GM08714 (cell line): ENCODE measurements around the gene CIBAR2.

Experiments used
- H3K4me3 ChIP-seq: fragments of 200-500 bp; sonication (Bioruptor generic); 2 replicates; pipeline ENCODE4 v1.5.1; 2014; ENCODE audit warnings: mild to moderate bottlenecking, low read length, inconsistent platforms
- ZNF274 ChIP-seq: IDR thresholded peaks from 2 replicates; pipeline ENCODE4 v1.6.1; 2012; ENCODE audit warnings: mild to moderate bottlenecking, low read depth, low read length

Gene CIBAR2

GRCh38 chr16:85091522-85091910 is 20.8 kb downstream of the CIBAR2 start:
- no peak for TF ChIP-seq ZNF274

DNA sequence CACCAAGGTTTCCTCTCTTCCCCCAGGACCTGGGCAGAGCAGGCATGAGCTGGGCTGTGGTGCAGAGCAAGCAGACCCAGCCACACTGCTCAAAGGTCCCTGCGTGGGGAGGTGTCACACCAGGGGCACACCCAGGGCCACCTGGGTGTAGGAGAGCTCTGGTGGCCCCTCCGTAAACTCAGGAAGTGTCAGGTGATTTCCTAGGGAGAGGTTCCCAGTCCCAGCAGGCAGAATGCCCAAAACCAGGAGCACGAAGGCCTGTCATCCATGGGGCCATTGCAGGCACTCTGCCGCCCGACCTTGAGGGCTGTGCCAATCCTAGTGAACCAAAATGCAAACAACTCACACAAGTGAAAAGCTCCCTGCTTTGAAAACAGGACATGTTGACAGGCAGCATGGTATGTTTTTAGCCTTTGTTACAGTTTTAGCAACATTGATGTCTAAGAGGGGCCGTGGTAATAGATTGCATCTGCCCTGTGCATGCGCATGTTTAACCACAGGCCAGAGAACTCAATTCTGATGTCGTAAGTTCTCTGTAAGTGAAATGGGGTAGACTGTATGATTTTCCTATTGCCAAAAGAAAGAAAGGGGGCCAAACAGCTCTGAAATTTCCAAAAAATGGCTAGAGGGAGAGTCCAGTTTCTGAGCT is 21.3 kb downstream of the CIBAR2 start:
- no peak overlapping the region for H3K4me3 ChIP-seq
- no peak for TF ChIP-seq ZNF274

More at GRCh38 chr16:85091522-85091910, 20.8 kb downstream of the CIBAR2 start:
- H3K4me3 ChIP-seq = no peak overlapping the region

DNA sequence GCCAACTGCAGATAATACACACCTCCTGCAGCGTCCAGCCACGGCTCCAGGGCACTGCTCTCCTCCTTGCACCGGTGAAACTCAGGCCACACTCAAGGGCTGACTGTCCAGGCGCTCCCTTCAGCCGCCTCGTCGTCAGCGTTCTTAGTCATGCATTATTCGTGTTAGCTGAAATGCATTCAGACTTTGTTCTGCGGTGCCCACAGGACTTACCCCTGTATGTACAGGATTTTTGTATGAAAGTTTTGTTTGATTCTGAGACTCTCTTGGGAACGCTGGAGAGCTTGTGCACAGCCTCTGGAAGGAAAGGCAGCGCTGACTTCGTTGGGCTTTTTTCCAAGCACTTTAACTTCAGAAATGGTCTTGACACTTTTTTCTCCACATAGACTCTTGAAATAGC is 22.1 kb downstream of the CIBAR2 start:
- TF ChIP-seq ZNF274 = no peak
- H3K4me3 ChIP-seq = no peak overlapping the region

GRCh38 chr16:85089525-85089924 is 22.7 kb downstream of the CIBAR2 start:
- no peak for TF ChIP-seq ZNF274
- H3K4me3 ChIP-seq = no peak overlapping the region

- TF ChIP-seq ZNF274 = no peak
- no peak overlapping the region for H3K4me3 ChIP-seq
These were observed 23.6 kb downstream of the CIBAR2 start for GRCh38 chr16:85088570-85089199.

- no peak for TF ChIP-seq ZNF274
- no peak overlapping the region for H3K4me3 ChIP-seq
These were observed 24.2 kb downstream of the CIBAR2 start for GRCh38 chr16:85087899-85088569.

DNA sequence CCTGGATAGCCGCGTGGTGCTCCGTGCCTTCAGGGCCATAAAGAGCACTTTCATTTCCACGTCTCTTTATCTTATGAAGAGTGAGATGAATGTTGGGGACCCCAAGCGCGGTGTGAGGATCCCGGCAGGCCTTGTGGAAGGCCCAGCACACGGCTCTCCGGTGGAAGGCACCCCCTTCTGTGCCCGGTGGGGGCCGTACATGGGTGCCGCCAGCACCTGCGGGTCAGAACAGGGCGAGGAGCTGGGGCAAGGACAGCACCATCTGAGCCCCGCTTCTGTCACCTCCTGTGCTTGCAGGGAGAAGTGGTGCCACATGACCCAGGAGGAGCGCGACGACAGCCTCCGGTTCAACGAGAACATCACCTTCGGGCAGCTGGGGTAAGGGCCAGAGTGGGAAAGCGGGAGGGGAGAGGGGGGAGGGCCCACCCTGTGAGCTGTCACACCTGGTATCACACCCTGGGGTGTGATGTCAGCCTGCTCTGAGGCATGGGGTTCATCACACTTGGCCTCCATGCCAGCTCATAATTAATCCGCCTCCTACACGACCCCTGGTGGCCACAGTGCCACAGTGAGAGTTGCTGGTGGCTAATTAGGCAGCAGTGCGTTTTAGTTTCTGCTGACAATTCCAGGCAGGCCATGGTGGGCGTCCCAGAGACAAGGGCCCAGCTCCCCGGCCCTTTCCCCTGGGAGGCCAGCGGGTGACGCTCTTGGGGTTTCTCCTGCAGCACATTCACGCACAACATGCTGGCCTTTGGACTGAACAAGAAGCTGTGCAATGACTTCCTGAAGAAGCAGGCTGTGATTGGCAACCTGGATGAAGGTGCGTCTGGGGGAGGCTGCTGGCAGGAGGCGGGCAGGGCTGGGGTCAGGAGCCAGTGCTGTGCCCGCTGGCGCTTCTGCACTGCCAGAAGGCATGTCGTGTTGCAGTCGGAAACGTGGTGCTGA is 25.7 kb downstream of the CIBAR2 start:
- no peak overlapping the region for H3K4me3 ChIP-seq

DNA sequence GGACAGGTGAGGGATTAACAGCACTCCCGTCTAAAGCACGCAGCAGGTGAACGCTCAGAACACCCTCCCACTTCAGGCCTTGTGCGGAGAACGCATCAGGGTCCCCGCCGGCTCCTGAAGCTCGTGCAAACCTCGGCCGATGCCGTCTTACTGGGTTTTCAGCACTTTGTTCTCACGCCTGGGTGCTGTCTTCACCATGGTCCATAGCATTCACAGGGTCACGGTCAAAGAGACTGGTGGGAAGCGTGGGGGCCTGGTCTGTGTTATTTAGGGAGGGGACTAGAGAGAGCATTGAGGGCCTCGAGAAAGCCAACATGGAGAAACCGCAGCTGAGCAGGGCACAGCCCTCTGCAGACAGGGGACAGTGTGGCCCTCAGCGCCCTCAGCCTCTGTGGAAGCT is 26.6 kb downstream of the CIBAR2 start:
- no peak overlapping the region for H3K4me3 ChIP-seq
- no peak for TF ChIP-seq ZNF274

More for the DNA sequence above, 25.7 kb downstream of the CIBAR2 start:
- no peak for TF ChIP-seq ZNF274

DNA sequence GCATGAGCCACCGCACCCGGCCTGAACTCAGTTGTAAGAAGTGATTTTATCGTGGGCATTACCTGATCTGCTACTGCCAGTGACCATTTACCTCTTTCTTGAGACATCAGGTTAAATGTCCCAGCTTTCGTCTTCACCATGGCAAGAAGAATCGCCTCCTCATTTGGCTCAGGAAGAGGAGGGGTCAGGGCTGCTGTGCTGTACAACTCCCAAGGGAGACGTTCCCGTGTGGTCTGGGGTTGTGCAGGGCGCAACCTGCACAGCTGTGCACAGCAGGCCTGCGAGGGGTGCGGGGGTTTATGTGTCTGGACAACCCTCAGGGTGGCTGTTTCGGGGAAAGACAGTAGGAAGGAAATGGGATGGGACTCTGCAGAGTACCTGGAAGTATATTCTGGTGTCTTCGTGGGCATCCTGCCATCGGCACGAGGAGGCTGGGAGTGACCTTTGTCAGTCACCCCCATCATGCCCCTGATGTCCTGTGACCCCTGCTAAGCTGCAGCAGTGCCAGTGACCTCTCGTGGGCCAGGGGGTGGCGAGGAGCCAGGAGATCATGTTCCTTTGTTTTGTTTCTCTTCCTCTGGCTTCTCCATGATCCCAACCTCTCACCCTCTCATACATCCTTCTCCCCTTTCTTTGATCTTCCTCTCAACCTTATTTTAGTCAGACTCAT is 27.3 kb downstream of the CIBAR2 start:
- no peak overlapping the region for H3K4me3 ChIP-seq
- TF ChIP-seq ZNF274 = no peak

GRCh38 chr16:85083051-85083639 is 29.1 kb downstream of the CIBAR2 start:
- no peak for TF ChIP-seq ZNF274
- H3K4me3 ChIP-seq = no peak overlapping the region; the same call in 1 of the 2 replicates

DNA sequence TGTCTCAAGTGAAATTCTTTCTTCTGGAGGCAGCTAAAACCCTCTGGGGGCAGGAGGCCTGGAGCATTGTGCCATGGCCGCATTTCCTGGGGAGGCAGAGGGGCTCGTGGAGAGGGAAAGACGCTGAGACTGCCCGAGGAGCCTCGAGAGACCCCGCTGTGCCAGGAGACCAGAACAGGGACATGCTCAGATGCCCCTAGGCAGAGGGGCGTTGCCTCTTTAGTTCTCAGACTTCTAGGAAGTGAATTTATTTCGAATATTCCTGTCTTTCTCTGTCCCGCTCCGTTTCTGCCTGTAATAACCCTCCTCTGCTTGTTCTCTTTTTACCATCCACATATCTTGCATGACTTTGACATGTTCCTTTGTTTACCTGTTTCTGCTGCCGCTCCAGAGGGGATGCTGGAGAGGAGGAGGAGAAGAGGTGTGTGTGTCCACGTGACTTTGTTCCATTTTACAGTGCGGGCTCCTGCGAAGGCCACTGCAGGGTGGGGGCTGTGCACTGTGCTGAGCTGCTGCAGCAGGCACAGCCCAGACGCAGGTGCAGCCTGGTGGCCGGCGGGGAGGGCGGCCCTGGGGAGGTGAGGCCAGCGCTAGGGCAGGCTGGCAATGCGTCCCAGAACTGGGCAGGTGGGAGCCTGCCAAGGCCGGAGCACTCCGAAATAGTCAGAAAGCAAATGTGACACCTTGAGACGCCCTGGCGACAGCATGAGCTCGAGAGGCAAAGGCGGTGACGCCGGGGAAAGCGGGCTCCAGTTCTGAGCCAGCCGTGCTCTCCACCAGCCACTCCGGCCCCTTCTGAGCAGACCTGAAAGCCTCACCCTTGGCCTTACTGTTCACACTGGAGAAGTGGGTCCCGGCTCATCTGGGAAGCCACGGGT is 29.9 kb downstream of the CIBAR2 start:
- H3K4me3 ChIP-seq = no peak overlapping the region; the same call in 1 of the 2 replicates
- no peak for TF ChIP-seq ZNF274

DNA sequence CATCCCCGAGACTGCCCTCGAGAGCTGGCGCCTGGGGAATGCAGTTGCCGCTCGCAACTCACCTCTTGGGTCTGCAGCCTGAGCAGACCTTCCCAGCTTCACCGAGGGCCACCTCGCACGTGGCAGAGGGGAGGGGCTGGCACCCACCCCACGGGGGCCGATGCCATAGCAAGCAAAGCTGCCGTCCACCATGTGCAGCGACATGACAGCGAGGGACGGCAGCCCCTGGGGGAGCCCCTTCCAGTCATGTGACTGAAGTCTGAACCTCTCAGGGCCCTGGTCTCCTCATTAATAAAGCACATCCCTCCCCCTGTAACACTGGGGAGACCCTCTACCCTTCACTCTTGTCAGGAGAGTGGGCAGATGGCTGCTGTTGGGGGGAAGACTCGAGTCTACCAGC is 30.5 kb downstream of the CIBAR2 start:
- H3K4me3 ChIP-seq = no peak overlapping the region
- TF ChIP-seq ZNF274 = no peak
